K562 (cell line): Measurements from ENCODE around the gene DPY19L3. TPM values are rescaled to one million over a fixed set of nuclear protein-coding genes. Genes with fewer than 3 reads are reported as not detected.

ENCODE experiments used
- ATF3 ChIP-seq, 2 experiments: fragments of 450-650 bp in 1 of 2; sonication (generic) in 1 of 2; formaldehyde crosslinking in 1 of 2; IDR thresholded peaks in 1 of 2; conservative IDR thresholded peaks in 1 of 2; 2 replicates each; pipeline versions ENCODE4 v1.6.1 to v1.8.1; 2016 to 2023; ENCODE audit warnings: mild to moderate bottlenecking in 2 of 2, moderate library complexity in 2 of 2, inconsistent platforms in 1 of 2, missing genetic modification reagents in 1 of 2
- CBX8 ChIP-seq: fragments of 200-600 bp; sonication (generic); IDR thresholded peaks from 2 replicates; pipeline ENCODE4 v1.6.1; 2012; ENCODE audit warnings: borderline replicate concordance, mixed run types, low read depth, mild to moderate bottlenecking, moderate library complexity, mixed read lengths, low read length, control low read depth, inconsistent platforms; ENCODE audit not compliant: poor library complexity, severe bottlenecking; ENCODE audit errors: extremely low read depth
- CREB1 ChIP-seq, 2 experiments: sonication (generic) in 1 of 2; formaldehyde crosslinking in 1 of 2; IDR thresholded peaks; 2 replicates each; pipeline versions ENCODE4 v1.6.1 to v1.8.0; 2012 to 2022; ENCODE audit warnings: inconsistent platforms in 1 of 2, mild to moderate bottlenecking in 1 of 2, missing genetic modification reagents in 1 of 2, moderate library complexity in 1 of 2
- DACH1 ChIP-seq: fragments of 450-650 bp; IDR thresholded peaks from 2 replicates; pipeline ENCODE4 v1.6.1; 2018; ENCODE audit not compliant: partially characterized antibody
- ELK1 ChIP-seq: sonication (generic); formaldehyde crosslinking; IDR thresholded peaks from 2 replicates; pipeline ENCODE4 v1.8.1; 2022; ENCODE audit warnings: missing genetic modification reagents
- ETV1 ChIP-seq: fragments of 450-650 bp; conservative IDR thresholded peaks from 2 replicates; pipeline ENCODE4 v1.6.1; 2016; ENCODE audit warnings: missing genetic modification characterization, control low read depth, low read depth, missing compliant biosample characterization
- FOXA3 ChIP-seq, 2 experiments: fragments of 450-650 bp in 1 of 2; sonication (generic) in 1 of 2; formaldehyde crosslinking; IDR thresholded peaks in 1 of 2; conservative IDR thresholded peaks in 1 of 2; 2 replicates each; pipeline versions ENCODE4 v1.4.0 to v1.8.0; 2020 to 2022; ENCODE audit warnings: mild to moderate bottlenecking in 2 of 2, missing genetic modification reagents in 1 of 2
- HDAC2 ChIP-seq: fragments of 450-650 bp; IDR thresholded peaks from 2 replicates; pipeline ENCODE4 v1.6.1; 2016; ENCODE audit warnings: mild to moderate bottlenecking
- KLF13 ChIP-seq: fragments of 450-650 bp; IDR thresholded peaks from 2 replicates; pipeline ENCODE4 v1.6.1; 2016; ENCODE audit warnings: missing genetic modification characterization, low read depth, mild to moderate bottlenecking, missing compliant biosample characterization, moderate library complexity, borderline replicate concordance
- NCOA1 ChIP-seq: fragments of 450-650 bp; IDR thresholded peaks from 2 replicates; pipeline ENCODE4 v1.6.1; 2016; ENCODE audit warnings: low read depth
- NFATC3 ChIP-seq: fragments of 450-650 bp; IDR thresholded peaks from 2 replicates; pipeline ENCODE4 v1.6.1; 2017; ENCODE audit warnings: mild to moderate bottlenecking
- SMARCA5 ChIP-seq: fragments of 450-650 bp; IDR thresholded peaks from 2 replicates; pipeline ENCODE4 v1.6.1; 2016
- SRSF3 ChIP-seq: fragments of 200-400 bp; formaldehyde crosslinking; IDR thresholded peaks from 2 replicates; pipeline ENCODE4 v1.6.1; 2016; ENCODE audit warnings: mild to moderate bottlenecking, low read length, moderate library complexity; ENCODE audit not compliant: insufficient read depth
- TBP ChIP-seq: optimal IDR thresholded peaks from 2 replicates; pipeline ENCODE3; 2011; ENCODE audit warnings: low read depth, low read length, improper control_type of control experiment
- UBTF ChIP-seq, 2 experiments: IDR thresholded peaks; 2 replicates each; pipeline ENCODE4 v1.6.1; 2012; ENCODE audit warnings: improper control_type of control experiment in 2 of 2, low read depth in 2 of 2, low read length in 2 of 2, borderline replicate concordance in 1 of 2
- ZNF639 ChIP-seq, 2 experiments: fragments of 200-800 bp in 1 of 2; sonication (Bioruptor generic) in 1 of 2; sonication (generic) in 1 of 2; formaldehyde crosslinking in 1 of 2; IDR thresholded peaks in 1 of 2; conservative IDR thresholded peaks in 1 of 2; 2 replicates each; pipeline versions ENCODE4 v1.5.0 to v1.6.1; 2016 to 2020; ENCODE audit warnings: missing compliant biosample characterization in 1 of 2, missing genetic modification characterization in 1 of 2, missing genetic modification reagents in 1 of 2
- polyA plus RNA-seq, 8 experiments: library from polyadenylated mRNA; depleted of rRNA in 4 of 8; stranded (reverse) in 5 of 8; unstranded in 3 of 8; fragments of >200 nt; fragmentation: Nextera tagmentation in 2 of 8; fragmentation: Illumina TruSeq in 1 of 8; extraction: Ambion mirVana in 2 of 8; extraction: Trizol in 1 of 8; gene quantifications; 2 replicates each; pipeline versions ENCODE4 v1.2.1 to v1.2.3, GENCODE V29; 2011 to 2014; ENCODE audit warnings: inconsistent platforms in 1 of 8, missing spikeins in 1 of 8
- total RNA-seq, 7 experiments: library from RNA; depleted of rRNA in 6 of 7; stranded (reverse); fragments of >200 nt in 6 of 7; fragmentation: Illumina TruSeq in 2 of 7; extraction: Trizol in 2 of 7; gene quantifications; 2 replicates each; pipeline versions ENCODE4 v1.2.1 to v1.2.3, GENCODE V29; 2011 to 2021; ENCODE audit warnings: low replicate concordance in 1 of 7
- TF ChIP-seq, protein P1 (sequence below): fragments of 450-650 bp; IDR thresholded peaks from 2 replicates; pipeline ENCODE4 v1.6.1; 2017; ENCODE audit warnings: antibody characterized with exemption

DPY19L3 gene
- total and polyA plus RNA-seq, 9 of the 15 experiments (the other 6 are each of a cell fraction or from before 2014, with no cell fraction given), result 4.7 to 39.2 (median 22.0) TPM

DNA sequence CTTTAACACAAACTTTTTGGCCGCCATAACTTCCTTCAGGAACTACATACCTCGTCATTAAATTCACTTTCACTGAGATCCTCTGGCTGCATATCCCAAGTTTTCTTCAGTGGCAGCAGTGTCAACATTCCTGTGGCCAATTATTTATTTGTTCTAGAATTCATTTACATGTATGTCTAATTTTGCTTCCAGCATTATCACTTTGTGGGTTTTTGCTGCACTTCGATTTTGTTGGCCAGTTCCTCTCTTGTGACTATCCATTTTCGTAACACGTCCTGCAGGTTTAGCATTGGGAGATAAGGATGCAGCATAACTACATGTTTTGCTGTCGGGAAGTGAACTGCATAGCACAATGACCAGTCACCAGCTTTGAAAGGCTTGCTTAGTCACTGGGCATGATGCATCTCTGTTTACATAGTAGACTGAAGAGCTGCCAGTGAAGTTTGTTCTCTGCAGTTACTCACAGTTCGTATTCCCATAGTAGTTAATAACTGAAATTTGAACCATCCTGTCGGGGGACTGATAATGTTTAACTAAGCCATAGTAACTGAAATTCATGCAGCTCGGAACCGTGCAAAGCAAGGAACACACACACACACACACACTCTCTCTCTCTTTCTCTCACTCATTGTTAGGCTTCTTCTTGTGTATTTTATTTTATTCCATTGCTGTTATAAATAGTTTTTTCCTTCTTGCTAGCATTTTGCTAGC lies 31.8 kb upstream of the DPY19L3 start (continued):
- TF ChIP-seq NFATC3, result 0 out of 2 replicates have a peak, but pooled peaks have one; percentile 30
- no peak for TF ChIP-seq KLF13 (tag)
- TF ChIP-seq, protein P1, sequence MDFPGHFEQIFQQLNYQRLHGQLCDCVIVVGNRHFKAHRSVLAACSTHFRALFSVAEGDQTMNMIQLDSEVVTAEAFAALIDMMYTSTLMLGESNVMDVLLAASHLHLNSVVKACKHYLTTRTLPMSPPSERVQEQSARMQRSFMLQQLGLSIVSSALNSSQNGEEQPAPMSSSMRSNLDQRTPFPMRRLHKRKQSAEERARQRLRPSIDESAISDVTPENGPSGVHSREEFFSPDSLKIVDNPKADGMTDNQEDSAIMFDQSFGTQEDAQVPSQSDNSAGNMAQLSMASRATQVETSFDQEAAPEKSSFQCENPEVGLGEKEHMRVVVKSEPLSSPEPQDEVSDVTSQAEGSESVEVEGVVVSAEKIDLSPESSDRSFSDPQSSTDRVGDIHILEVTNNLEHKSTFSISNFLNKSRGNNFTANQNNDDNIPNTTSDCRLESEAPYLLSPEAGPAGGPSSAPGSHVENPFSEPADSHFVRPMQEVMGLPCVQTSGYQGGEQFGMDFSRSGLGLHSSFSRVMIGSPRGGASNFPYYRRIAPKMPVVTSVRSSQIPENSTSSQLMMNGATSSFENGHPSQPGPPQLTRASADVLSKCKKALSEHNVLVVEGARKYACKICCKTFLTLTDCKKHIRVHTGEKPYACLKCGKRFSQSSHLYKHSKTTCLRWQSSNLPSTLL, result no peak
- peak; percentile 99 to 100 for TF ChIP-seq FOXA3 (CRISPR knock-in tag; conservative IDR thresholded peaks at IDR 0.05 in 1 of 2, IDR thresholded peaks at IDR 0.05 in 1 of 2)
- TF ChIP-seq UBTF (IDR thresholded peaks at IDR 0.05; ENCODE audit: borderline replicate concordance in 1 of 2, low read depth in 2 of 2, low read length in 2 of 2), result no peak
- peak; percentile 56; the same call in 1 of the 2 replicates for TF ChIP-seq NCOA1
- no peak for TF ChIP-seq CBX8
- TF ChIP-seq TBP, result no peak
- TF ChIP-seq SRSF3, result no peak
- TF ChIP-seq SMARCA5, result no peak
- TF ChIP-seq ATF3 (IDR thresholded peaks at IDR 0.05), result peak; percentile 98
- peak; percentile 94 for TF ChIP-seq ATF3 (CRISPR knock-in tag; conservative IDR thresholded peaks at IDR 0.05)
- peak; percentile 60 for TF ChIP-seq CREB1 (IDR thresholded peaks at IDR 0.05)
- no peak; the same call in 1 of the 2 replicates for TF ChIP-seq CREB1 (CRISPR knock-in tag; IDR thresholded peaks at IDR 0.05)
- 0 out of 2 replicates have a peak, but pooled peaks have one; percentile 18 for TF ChIP-seq ETV1 (tag)
- peak; percentile 73 for TF ChIP-seq HDAC2
- TF ChIP-seq ELK1 (CRISPR knock-in tag), result no peak
- peak; percentile 37 for TF ChIP-seq DACH1
- TF ChIP-seq ZNF639 (CRISPR knock-in tag; conservative IDR thresholded peaks at IDR 0.05 in 1 of 2, IDR thresholded peaks at IDR 0.05 in 1 of 2), result 0 out of 4 replicates have a peak, but pooled peaks of 1 of the 2 experiments have one; percentile 53
